Stimulated activated CD4-positive, alpha-beta T cell treated with anti-CD3 and anti-CD28 coated beads, Interleukin-2, amount 100 ng/mL, for 24 hours (primary cell): Measurements from ENCODE around the gene TXNL4A.
A peak's percentile ranks its signal among the peaks of the same experiment; 100 is the strongest.
"Not testable (repeated sequence)": the region's sequence is repeated elsewhere in the genome, so short reads cannot be mapped to it uniquely, and the experiment has no call there.

Experiments used
- DNase-seq, 2 donors: peaks; one replicate each; pipeline ENCODE4 v3.0.0-alpha.2; 2020

TXNL4A gene

DNA sequence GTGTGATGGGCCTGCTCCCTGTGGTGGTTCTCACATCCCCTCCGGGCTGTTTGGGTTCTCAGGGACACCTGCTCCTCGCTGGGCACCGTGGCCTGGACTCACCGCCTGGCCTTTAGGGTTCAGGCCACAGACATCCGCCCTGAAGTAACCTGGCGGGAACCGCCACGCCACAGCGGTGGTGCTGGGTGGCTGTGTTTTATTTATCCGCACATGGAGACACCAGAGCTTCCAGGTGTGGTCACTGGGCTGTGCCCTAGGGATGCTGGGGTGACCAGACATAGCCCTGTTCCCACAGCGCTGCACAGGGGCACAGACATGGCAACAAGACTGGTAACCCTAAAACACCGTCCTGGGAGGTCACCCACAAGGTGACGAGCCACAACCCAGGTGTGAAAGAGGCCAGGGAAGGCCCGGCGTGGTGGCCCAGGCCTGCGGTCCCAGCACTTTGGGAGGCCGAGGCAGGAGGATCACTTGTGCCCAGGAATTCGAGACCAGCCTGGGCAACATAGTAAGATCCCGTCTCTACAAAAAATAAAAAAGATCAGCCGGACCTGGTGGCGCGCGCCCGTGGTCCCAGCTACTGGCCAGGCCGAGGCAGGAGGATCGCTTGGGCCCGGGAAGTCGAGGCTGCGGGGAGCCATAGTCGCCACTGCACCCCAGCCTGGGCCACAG, 24.6 kb downstream of the TXNL4A start:
- DNase-seq: no peak

DNA sequence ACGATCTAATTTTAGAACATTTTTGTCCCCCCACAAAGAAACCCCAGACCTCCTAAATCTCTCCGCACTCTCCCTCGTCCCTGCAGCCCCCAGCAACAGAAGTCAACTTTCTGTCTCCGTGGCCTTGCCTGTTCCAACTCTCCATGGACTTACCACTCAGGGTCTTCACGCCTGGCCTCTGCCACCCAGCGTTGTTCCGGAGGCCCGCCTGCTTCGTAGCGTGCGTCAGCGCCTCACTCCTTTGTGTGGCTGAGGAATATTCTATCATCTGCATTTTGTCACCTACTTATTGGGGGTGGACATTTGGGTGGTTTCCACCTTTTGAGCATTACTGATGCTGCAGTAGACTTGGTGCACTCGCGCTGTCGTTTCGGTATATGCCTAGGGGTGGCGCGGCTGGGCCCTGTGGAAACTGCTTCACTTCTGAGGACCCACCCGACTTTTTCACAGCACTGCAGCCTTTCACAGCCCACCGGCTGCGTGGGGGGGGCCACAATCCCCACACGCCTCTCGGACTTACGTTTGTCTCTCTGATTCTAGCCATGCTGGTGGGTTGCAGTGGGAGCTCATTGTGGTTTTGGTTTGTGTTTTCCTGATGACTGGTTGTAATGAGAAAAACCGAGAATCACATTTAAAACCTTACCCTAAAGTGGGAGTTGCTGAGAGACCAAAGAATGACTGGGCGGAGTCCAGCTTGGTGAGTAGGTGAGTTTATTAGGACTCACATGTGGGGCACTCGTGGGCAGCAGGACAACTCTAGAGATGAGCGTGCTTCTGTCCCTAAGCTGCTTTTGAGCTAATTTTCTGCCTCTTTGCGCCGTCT, 25.3 kb downstream of the TXNL4A start:
- DNase-seq: peak; percentile 53 to 62

DNA sequence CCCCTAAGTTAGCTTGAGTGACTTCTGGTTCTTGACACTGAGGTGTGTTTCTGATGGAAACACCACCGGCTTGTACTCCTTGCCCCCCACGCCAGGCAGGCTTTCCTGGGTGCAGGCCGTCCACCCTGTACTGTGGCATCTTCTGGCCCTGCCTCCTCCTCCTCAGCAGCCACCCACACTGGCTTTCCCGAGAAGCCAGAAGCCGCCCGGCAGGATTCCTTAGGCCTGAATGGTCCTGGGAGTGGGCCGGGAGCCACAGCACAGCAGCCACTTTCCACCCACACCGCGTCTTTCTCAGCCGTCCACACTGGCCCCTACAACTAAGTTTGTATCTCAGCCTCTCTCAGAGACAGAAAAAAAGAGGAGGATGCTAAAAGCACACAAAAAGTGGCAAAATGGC, 26.1 kb downstream of the TXNL4A start:
- DNase-seq: no peak

DNA sequence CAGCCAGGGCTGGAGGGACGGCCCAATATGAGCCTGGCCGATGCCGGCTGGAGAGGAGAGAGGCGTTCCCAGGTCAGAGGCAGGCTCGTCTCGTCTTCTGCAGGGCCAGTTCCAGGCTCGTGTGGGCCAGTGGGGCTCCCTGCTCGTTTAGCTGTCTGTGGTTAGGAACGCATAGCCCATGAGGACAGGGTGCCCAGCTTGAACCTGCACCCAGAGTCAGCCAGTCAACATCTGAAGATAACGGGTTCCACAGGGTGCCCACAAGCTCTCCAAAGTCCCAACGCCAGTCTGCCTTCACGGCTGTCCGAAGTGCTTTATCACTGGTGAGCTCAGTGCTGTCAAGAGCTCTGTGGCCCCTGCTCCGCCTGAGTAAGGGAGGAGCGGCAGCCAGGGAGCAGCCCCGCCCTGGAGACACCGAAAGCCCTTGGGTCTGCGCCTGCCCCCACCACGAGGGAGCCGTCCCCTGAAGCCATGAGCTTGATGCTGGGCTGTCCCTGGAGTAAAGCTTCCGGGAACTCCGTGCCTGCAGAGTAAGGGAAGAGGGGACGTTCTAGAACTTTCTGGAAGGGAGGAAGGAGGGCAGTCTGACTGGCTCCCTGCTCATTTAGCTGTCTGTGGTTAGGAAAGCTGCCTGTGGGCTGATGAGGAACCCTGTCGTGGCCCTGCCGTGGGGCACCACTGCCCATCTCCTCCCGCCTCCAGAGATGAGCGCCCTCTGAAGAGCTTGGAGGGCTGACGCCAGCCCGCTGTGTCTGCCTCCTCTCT, 26.7 kb downstream of the TXNL4A start:
- DNase-seq: no peak

DNA sequence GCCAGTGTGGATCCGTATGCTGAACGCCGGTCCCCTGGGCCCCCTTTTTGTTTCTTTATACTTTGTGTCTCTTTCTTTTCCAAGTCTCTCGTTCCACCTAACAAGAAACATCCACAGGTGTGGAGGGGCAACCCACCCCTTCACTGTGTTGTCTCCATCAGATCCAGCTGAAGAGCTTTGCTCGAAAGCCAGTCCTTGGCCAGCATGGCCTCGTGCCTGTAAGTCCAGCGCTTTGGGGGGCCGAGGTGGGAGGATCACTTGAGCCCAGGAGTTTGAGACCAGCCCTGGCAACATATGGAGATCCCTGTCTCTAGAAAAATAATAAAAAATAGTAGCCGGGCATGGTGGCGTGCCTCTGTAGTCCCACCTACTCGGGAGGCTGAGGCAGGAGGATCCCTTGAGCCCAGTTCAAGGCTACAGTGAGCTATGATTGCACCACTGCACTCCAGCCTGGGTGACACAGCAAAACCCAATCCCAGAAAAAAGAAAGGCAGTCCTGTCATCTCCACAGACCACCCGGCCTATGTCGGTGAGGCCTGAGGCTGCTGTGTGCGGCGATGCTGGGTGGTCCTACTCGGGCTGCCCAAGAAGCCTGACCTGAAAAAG, 27.3 kb downstream of the TXNL4A start:
- DNase-seq: no peak

DNA sequence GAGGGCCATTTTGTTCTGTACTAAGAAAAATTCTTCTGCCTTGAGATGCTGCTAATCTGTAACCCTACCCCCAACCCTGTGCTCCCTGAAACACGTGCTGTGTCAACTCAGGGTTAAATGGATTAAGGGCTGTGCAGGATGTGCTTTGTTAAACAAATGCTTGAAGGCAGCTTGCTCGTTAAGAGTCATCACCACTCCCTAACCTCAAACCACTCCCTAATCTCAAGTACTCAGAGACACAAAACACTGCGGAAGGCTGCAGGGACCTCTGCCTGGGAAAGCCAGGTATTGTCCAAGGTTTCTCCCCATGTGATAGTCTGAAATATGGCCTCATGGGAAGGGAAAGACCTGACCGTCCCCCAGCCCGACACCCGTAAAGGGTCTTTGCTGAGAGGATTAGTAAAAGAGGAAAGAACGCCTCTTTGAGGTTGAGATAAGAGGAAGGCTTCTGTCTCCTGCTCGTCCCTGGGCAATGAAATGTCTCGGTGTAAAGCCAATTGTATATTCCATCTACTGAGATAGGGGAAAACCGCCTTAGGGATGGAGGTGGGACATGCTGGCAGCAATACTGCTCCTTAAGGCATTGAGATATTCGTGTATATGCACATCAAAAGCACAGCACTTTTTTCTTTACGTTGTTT, 28.1 kb downstream of the TXNL4A start:
- not testable (repeated sequence) for DNase-seq

DNA sequence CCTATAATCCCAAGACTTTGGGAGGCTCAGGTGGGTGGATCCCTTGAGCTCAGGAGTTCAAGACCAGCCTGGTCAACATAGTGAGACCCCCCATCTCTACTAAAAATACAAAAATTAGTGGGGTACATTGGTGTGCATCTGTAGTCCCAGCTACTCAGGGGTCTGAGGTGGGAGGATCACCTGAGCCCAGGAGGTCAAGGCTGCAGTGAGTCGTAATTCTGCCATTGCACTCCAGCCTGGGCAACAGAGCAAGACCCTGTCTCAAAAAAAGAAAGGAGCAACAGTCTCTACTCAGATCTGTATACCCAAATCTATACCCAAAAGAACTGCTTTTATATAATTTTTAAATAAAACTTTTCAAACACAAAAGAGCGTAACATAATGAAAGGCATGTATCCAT, 29.4 kb downstream of the TXNL4A start:
- no peak for DNase-seq

DNA sequence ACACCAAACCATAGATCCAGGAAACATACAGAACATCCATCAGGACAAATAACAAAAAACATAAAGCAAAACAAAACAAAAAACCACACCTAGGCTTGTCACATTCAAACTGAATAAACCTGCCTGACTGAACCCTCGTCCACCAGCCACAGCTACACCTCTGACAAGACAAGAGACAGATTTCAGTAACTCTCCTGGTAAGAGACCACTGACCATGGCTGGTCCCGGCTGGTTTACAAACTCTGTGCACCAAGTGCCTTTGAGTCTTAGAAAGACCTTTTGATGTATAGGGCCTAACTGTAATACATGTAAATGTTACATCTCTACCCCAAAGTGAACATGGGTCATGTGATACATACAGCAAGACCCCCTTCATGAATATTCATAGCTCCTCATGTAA, 32.1 kb downstream of the TXNL4A start:
- no peak for DNase-seq

DNA sequence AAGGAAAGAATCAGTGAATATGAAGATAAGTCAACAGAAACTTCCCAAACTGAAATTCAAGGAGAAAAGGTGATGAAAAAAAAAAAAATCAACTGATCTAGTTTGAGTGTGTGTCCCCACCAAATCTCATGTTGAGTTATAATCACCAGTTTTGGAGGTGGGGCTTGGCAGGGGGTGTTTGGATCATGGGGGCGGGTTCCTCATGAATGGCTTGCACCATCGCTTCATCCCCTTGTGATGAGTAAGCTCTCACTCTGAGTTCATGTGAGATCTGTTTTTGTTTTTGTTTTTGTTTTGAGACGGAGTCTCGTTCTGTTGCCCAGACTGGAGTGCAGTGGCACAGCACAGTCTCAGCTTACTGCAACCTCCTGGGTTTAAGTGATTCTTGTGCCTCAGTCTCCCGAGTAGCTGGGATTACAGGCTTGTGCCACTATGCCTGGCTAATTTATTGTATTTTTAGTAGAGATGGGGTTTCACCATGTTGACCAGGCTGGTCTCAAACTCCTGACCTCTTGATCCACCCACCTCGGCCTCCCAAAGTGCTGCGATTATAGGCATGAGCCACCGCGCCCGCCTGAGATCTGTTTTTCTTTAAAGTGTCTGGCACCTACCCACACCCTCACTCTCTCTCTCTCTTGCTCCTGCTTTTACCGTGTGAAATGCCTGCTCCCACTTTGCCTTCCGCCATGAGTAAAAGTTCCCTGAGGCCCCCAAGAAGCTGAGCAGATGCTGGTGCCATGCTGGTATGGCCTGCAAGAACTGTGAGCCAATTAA, 32.9 kb downstream of the TXNL4A start:
- no peak for DNase-seq

DNA sequence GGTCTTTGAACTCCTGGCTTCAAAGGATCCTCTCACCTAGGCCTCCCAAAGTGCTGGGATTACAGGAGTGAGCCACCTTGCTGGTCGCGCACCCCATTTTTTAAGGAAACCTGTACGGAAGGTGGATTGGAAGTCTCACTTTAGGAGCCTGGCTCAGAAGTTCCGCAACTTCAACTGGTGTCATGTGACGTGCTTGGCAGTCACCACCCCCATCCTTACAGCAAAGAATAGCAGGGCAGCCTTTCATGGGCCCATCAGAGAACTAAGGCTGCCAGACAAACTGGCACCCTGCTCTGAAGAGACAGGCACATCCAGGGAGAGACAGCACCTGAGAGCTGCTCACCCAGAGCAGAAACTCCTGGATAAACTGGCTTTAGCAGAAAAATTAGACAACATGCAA, 33.6 kb downstream of the TXNL4A start:
- no peak for DNase-seq

DNA sequence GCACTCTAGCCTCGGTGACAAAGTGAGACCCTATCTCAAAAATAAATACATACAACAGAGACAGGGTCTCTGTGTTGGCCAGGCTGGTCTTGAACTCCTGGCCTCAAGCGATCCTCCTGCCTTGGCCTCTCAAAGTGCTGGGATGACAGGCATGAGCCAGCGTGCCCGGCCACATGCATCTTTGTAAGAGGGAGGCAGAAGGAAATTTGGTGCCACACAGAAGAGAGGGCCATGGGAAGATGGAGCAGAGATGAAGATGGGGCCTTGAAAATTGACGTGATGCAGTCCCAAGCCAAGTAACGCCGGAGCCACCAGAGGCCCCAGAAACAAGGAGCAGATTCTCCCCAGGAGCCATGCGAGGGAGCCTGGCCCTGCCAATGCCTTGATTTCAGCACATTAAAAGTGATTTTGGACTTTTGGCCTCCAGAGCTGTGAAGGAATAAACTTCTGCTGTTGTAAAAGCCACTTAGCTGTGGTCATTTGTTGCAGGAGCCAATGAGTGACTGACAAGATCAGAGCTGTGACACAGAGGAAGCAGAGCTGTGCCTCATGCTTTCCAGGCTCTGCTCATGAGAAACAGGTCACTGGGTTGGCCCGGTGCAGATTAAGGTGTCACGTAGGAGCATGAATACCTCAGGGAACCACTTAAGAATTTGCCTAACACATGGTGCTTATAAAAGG, 34.3 kb downstream of the TXNL4A start:
- no peak for DNase-seq

DNA sequence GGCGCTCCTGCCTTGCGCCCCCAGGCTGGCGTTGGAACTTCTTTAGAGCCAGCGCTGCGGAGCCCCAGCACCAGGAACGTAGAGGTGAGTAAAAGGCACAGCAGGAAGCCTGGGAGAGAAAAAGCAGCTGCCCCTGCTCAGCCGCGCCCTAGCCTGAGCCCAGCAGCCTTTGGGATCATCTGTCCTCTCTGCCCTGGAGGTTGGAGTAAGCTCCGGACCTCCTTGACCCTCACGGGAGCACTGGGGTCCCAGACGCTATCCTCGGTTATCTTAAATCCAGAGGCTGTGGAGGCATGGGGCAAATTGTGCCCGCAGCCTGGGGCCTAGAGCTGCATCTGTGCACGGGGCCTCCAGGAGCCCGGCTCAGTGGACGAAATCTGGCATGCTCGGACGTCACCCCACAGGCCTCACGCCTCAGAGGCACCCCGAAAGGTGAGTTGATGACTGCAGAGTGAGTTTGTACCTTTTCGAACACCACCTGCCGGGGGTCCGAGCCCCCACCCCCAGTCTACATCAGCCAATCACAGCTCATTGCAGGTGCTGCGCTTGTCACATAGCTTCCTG, 35.3 kb downstream of the TXNL4A start:
- no peak for DNase-seq

DNA sequence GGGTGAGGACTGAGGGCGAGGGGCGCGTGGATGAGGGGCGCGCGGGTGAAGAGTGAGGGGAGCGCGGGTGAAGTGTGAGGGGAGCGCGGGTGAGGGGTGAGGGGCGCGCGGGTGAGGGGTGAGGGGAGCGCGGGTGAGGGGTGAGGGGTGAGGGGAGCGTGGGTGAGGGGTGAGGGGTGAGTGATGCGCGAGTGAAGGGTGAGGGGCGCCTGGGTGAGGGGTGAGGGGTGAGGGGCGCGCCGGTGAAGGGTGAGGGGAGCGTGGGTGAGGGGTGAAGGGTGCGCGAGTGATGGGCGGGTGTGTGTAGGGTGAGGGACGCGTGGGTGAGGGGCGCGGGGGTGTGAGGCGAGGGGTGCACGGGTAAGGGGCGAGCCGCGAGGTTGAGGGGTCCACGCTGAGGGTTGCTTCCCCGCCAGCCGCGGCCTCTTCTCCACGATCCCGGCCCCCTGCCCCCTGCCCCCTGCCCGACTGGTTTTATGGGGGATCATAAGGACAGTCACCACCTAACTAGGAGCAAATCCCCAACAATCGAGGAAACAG, 35.8 kb downstream of the TXNL4A start:
- DNase-seq: no peak

DNA sequence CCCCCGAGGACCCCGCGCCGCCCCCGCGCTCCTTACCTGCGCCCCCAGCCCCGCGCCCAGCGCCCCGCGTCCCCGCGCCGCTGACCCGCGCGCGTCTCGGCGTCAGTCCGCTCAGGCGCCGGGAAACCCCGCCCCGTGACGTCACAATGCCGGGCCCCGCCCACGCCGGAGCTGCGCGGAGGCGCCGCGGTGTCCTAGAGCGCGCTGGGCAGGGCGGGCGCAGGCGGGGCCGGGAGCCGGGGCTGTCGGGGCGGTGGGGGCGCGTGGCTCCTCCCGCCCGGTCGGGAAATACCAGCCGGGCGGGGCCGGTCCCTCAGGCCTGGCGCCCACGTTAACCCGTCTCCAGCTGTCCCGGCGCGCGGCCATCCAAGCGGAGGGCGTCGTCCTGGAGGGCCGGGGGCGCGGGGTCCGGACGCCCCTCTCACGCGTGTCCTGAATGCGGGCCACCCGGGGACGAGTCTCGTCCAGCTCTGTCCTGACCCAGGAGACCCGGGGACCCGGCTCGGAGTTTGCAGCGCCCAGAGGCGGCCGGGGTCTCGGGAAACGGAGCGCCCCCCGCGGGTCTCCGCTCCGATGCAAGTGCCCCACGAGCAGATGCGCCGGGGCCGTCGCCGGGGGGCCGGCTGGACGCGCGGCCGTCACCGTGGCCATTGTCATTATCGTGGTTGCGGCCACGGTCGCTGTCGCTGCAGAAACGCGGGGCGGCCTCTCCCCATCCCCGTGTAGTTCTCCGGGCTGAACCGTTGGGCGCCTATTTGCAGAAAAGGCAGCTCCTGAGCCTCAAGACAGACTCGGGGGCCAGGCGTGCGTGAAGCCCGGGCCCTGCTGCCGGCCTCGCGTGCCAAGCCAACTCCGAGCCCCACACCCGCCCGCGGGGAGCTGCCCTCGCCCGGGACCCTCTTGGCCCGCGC, 36.6 kb downstream of the TXNL4A start, which contains the start of gene SLC66A2:
SLC66A2 (minus strand) TSS at position 109 of the 911 bp plus-strand sequence. CDS start 727 bp downstream, outside the sequence.
- peak; percentile 96 to 98 for DNase-seq

DNA sequence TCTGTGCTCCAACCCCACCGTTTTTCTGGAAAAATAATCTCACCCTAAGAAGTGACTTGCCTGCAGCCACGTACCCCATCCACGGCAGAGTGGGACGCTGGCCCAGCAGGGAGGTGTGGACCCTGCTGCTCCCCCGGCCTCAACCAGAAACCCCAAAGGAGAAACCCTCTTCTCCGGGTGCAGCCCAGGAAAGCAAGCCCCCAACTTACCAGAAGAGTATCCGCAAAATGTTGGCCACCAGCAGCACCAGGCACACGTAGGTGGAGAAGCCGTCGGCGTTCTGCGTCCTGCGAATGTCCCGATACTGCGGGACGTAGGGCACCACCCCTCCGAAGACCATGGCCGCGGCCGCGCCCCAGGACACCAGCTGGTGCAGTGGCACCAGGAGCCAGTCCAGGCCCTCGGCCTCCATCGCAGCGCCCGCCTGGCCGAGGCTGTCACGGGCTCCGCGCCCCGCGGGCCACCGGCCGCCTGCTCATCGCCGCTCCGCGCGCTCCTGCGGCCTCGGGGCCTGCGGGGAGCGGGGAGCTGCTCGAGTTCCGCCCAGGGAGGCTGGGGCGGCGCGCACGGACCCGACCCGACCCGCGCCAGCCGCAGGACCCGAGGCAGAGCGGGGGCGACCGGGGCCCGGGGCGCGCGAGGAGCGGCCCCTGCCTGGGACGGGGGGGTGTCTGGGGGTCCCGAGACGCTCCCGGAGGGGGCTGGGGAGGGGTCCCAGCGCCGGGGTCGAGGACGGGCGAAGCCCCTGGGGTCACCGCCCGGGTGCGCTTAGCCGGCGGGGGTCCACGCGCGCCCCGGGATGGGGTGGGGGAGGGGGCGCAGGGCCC, 37.6 kb downstream of the TXNL4A start:
- peak in 1 of 2 donors; percentile 39 for DNase-seq

DNA sequence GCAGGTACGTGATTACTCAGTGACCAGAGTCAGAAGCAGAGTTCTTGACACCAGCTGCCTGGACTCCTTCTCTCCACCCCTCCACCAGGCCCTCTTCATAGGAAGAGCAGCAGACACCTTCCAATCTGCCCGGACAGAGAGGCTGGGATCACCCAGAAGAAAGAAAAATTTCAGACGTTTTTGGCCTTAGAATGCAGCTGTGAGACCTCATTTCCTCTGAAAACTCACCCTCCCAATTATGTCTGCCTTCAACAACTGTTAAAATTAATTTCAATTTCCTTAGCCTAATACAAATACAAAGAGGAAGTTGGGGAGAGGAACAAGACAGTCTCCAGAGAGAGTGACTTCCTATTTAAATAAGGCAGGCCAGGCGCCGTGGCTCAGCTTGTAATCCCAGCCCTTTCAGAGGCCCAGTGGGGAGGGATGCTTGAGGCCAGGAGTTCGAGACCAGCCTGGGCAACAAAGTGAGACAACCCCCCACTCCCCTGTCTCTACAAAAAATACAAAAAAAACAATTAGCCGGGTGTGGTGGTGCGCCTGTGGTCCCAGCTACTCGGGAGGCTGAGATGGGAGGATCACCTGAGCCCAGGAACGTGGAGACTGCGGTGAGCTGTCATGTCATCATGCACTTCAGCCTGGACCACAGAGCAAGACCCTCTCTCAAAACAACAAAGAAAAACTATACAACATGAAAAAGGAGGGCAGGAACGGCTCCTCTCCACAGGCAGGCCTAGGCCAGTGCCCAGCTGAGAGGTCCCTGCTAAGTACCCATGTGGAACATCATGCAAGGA, 38.5 kb downstream of the TXNL4A start:
- no peak for DNase-seq

DNA sequence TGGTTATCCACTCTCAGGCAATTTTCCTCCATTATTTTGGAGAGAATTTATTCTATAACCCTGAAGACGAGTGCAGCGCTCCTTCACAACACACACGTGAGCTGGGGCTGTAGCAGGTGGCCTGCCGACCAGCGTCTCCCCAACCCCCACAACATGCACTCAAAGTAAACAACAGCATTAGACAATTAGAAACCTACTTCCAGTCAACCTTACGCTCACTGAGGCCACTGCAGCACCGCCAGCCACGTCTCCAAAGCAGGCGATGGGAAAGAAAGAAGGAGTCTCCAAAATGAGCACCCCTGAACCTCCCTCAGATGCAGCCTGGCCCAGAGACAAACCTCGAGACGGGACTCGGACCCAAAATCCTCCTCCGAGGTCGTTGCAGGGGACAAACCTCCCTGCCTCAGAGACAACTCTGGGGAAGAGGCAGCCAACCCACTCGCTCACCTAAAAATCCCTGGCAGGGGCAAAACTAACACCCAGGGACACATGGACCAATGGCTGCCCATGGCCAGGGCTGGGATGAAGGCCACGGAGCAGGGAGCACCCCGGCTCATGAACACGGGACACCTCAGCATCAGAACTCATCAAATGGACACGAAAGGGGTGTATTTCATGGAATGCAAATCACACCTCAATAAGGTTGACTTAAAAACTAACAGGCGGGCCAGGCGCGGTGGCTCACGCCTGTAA, 39.5 kb downstream of the TXNL4A start:
- no peak for DNase-seq
